Muscle of leg (tissue), 16 donors: Measurements from ENCODE around the gene PXK. TPM values are rescaled to one million over a fixed set of nuclear protein-coding genes. Genes with fewer than 3 reads are reported as not detected.
"Not testable (repeated sequence)": the region's sequence is repeated elsewhere in the genome, so short reads cannot be mapped to it uniquely, and the experiment has no call there.

Experiments
- DNase-seq: peaks from one replicate; pipeline ENCODE4 v3.0.0; 2013
- H3K27ac ChIP-seq: one replicate; pipeline ENCODE4 v1.5.1; 2013; ENCODE audit warnings: mild to moderate bottlenecking, low read length, control low read depth
- H3K27me3 ChIP-seq: one replicate; pipeline ENCODE4 v1.6.1; 2013; ENCODE audit warnings: low read length; ENCODE audit not compliant: control insufficient read depth, insufficient read depth
- H3K36me3 ChIP-seq: one replicate; pipeline ENCODE4 v1.6.1; 2013; ENCODE audit warnings: low read length; ENCODE audit not compliant: control insufficient read depth, insufficient read depth
- H3K4me1 ChIP-seq: one replicate; pipeline ENCODE4 v1.6.1; 2013; ENCODE audit warnings: low read length; ENCODE audit not compliant: control insufficient read depth, insufficient read depth
- H3K4me3 ChIP-seq: one replicate; pipeline ENCODE4 v1.5.1; 2013; ENCODE audit warnings: low read length, control low read depth
- H3K9me3 ChIP-seq: replicated peaks from 2 replicates; pipeline ENCODE4 v1.6.1; 2013; ENCODE audit warnings: low read depth, low read length; ENCODE audit not compliant: control insufficient read depth
- WGBS: methylation state at CpG from one replicate; pipeline ENCODE4 v1.1.5; 2013; ENCODE audit warnings: missing lambda C conversion rate; ENCODE audit not compliant: insufficient coverage; 5-methylcytosine and 5-hydroxymethylcytosine counted together
- long read RNA-seq, 11 donors: transcript quantifications; one replicate each; lab custom pipeline, GENCODE V29; 2026
- polyA plus RNA-seq, 8 donors: library from polyadenylated mRNA; unstranded; fragments of 120-200 nt; gene quantifications; one replicate each; pipeline versions ENCODE4 v1.2.1 to v1.2.3, GENCODE V29; 2013; ENCODE audit warnings: inconsistent platforms in 1 of 8, low replicate concordance in 1 of 8; ENCODE audit not compliant: insufficient read length in 8 of 8, insufficient read depth in 1 of 8
- total RNA-seq: library from RNA; stranded (reverse); fragments of 120-200 nt; gene quantifications from one replicate; pipeline ENCODE4 v1.2.4, GENCODE V29; 2013

PXK gene
- total RNA-seq (17.7 TPM), polyA plus RNA-seq (10 to 100 TPM; 15.9 to 19.9 (median 17.3) TPM)
- long read RNA-seq, donor 1, partial matches to known transcripts = 0 of 1 reads
- long read RNA-seq, donor 1, other reads (novel, unspliced or antisense) = 0 of 1 reads
- long read RNA-seq, donor 2, partial matches to known transcripts = 0 of 1 reads
- long read RNA-seq, donor 2, other reads (novel, unspliced or antisense) = 0 of 1 reads
- long read RNA-seq, donor 3, partial matches to known transcripts = 104 of 182 reads
- long read RNA-seq, donor 3, other reads (novel, unspliced or antisense) = 78 of 182 reads
- long read RNA-seq, donor 4, partial matches to known transcripts = 5 of 8 reads
- long read RNA-seq, donor 4, other reads (novel, unspliced or antisense) = 0 of 8 reads
- long read RNA-seq, donor 5, partial matches to known transcripts = 0 of 2 reads
- long read RNA-seq, donor 5, other reads (novel, unspliced or antisense) = 0 of 2 reads
- long read RNA-seq, donor 6 = 0 reads
- long read RNA-seq, donor 7, partial matches to known transcripts = 0 of 1 reads
- long read RNA-seq, donor 7, other reads (novel, unspliced or antisense) = 0 of 1 reads
- long read RNA-seq, donor 8, partial matches to known transcripts = 0 of 1 reads
- long read RNA-seq, donor 8, other reads (novel, unspliced or antisense) = 0 of 1 reads
- long read RNA-seq, donor 9, partial matches to known transcripts = 140 of 140 reads
- long read RNA-seq, donor 9, other reads (novel, unspliced or antisense) = 0 of 140 reads
- long read RNA-seq, donor 10, partial matches to known transcripts = 16 of 16 reads
- long read RNA-seq, donor 10, other reads (novel, unspliced or antisense) = 0 of 16 reads
- long read RNA-seq, donor 11 = 0 reads

DNA sequence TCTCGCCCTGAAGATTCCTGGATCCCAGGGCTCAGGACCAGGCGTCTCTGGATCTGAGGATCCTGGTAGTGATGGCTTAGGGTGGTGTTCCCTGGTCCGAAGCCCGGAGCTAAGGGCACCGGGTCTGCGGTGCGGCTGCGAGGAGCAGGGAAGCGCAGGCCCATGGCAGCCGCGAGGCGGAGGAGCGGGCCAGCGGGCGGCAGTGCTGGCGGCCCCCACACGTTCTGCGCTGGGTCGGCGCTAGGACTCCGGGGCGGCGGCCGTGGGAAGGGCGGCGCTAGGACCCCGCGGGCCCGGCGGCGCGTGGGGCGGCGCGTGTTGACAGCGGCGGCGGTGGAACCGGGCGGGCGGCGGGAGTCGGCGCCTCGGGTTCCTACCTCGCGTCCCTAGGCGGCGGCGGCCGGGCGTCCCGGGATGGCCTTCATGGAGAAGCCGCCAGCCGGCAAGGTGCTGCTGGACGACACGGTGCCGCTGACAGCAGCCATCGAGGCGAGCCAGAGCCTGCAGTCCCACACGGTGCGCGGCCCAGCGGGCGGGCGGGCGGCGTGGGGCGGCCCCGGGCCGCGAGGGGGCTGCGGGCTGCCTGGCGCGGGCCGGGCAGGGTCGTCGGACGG, at the start of gene PXK:
Gene PXK (plus strand): TSS at position 318 of the 614 bp plus-strand sequence. CDS start 97 bp downstream, at position 415.
- H3K27ac ChIP-seq = peak within 1 kb of the TSS; percentile 31

DNA sequence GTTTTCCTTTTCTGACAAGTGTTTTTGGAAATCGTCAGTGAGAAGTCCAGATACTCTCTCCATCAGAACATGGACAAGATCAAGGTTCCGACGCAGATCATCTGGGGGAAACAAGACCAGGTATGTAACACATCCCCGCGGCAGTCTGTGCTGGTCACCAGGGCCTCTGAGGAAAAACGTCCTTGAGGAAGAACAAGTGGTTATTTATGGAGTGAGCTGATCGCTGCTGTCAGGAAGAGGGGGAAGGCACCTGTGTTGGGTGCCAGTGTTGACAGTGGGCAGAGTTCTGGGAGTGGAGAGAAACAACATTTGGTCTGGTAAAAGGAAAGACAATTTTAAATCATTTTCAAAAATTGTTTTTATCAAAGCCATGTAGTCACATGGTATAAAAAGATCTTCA, 47.4 kb upstream of the PXK start:
- no peaks in the 10 kb centered on the region for H3K9me3 ChIP-seq
- WGBS = 67% methylated on average over 3 of the region's 7 CpGs
- DNase-seq = no peak
- no peaks in the 10 kb centered on the region for H3K27me3 ChIP-seq
- peaks cover 21% of the 10 kb centered on the region for H3K4me1 ChIP-seq
- H3K4me3 ChIP-seq = no peak overlapping the region
- H3K27ac ChIP-seq = no peak overlapping the region
- peaks cover 9% of the 10 kb centered on the region for H3K36me3 ChIP-seq

More for the DNA sequence above, at the start of gene PXK:
- DNase-seq = peak; percentile 94
- Histone ChIP-seq H3K4me1 (peaks cover 8% of the 10 kb centered on the region), H3K27me3 (no peaks in the 10 kb centered on the region), H3K9me3 (no peaks in the 10 kb centered on the region), H3K36me3 (no peaks in the 10 kb centered on the region), H3K4me3 (peak within 1 kb of the TSS; percentile 66)
- under 1% methylated on average over 71 of the region's 79 CpGs for WGBS

DNA sequence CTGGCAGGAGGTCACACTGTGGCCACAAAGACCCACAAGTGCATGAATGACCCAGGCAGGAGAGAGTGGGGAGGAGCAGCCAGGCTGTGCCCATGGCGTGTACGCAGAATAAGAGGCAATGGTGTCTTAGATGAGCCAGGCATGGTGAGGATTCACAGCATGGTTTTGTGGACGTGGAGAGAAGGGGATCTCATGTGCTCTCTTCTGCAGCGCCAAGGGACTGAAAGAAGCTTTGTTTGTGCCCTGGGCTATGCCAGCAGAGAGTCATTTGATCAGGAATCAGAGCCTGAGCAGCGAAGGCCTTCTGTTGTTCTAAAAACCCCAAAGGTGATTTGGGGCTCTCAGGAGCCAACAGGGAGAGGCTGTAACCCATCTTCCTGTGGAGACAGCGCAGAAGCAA, 45.3 kb upstream of the PXK start:
- peaks cover 21% of the 10 kb centered on the region for H3K4me1 ChIP-seq
- H3K9me3 ChIP-seq = no peaks in the 10 kb centered on the region
- H3K4me3 ChIP-seq = no peak overlapping the region
- H3K27me3 ChIP-seq = no peaks in the 10 kb centered on the region
- DNase-seq = no peak
- peaks cover 9% of the 10 kb centered on the region for H3K36me3 ChIP-seq
- 85% methylated on average over 6 of the region's 6 CpGs for WGBS
- peak overlapping the region; percentile 51 for H3K27ac ChIP-seq

DNA sequence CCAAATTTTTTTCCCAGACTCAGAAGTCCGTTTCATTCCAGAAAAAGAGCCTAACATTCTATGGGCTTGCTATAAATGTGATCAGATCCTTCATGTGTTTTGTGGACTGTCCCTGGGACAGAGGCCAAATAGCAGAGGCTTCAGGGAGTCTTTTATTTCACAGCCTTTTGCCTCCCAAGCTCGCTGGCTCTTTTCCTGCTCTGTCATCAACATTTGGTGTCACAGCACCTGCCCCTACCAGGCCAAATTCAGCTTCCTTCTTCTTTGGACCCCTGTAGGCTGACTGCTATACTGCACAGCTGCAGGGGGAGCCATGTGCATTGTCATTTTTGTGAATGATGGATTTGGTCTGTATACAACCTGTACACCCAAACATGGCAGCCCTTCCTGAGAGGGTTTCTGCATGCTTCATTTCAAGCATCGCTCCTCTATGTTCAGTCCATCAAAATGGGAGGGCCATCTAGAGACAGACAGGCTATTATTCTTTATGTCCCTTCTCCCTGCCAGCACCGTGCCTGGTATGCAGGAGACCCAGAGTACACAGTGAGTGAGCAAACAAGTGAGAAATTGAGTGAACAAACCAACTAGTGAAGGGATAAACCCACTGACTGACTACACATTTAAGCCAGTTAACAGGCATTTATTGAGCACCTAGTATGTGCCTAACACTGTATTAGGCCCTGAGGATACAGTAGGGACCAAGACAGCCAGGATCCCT, 44.5 kb upstream of the PXK start:
- H3K36me3 ChIP-seq = peaks cover 4% of the 10 kb centered on the region
- no peak overlapping the region for H3K4me3 ChIP-seq
- H3K27ac ChIP-seq = peak overlapping the region; percentile 51
- H3K4me1 ChIP-seq = peaks cover 21% of the 10 kb centered on the region
- H3K27me3 ChIP-seq = no peaks in the 10 kb centered on the region
- WGBS = 60% methylated on average over 2 of the region's 4 CpGs
- no peaks in the 10 kb centered on the region for H3K9me3 ChIP-seq
- peak; percentile 81 for DNase-seq

DNA sequence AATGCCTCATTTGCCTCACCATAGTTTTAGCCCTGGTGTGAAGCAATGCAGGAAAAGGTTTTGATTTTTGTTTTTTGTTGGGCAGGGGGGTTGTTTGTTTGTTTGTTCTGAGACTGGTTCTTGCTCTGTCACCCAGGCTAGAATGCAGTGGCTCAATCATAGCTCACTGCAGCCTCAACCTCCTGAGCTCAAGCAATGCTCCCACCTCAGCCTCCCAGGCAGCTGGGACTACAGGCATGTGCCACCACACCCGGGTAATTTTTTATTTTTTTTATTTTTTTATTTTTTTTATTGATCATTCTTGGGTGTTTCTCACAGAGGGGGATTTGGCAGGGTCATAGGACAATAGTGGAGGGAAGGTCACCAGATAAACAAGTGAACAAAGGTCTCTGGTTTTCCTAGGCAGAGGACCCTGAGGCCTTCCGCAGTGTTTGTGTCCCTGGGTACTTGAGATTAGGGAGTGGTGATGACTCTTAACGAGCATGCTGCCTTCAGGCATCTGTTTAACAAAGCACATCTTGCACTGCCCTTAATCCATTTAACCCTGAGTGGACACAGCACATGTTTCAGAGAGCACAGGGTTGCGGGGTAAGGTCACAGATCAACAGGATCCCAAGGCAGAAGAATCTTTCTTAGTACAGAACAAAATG, 43.6 kb upstream of the PXK start:
- H3K4me3 ChIP-seq, H3K27me3 ChIP-seq, DNase-seq, H3K27ac ChIP-seq, H3K9me3 ChIP-seq, H3K36me3 ChIP-seq: not testable (repeated sequence)
- H3K4me1 ChIP-seq = peaks cover 22% of the 10 kb centered on the region
- no CpG with 5 or more reads among the region's 4 CpGs for WGBS

DNA sequence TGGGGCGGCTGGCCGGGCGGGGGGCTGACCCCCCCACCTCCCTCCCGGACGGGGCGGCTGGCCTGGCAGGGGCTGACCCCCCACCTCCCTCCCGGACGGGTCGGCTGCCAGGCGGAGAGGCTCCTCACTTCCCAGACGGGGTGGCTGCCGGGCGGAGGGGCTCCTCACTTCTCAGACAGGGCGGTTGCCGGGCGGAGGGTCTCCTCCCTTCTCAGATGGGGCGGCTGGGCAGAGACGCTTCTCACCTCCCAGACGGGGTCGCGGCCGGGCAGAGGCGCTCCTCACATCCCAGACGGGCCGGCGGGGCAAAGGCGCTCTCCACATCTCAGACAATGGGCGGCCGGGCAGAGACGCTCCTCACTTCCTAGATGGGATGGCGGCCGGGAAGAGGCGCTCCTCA, 42.2 kb upstream of the PXK start:
- not testable (repeated sequence) for DNase-seq, H3K27ac ChIP-seq, H3K27me3 ChIP-seq, H3K4me3 ChIP-seq, H3K9me3 ChIP-seq, H3K36me3 ChIP-seq
- peaks cover 19% of the 10 kb centered on the region for H3K4me1 ChIP-seq
- 95% methylated on average over 8 of the region's 33 CpGs for WGBS

DNA sequence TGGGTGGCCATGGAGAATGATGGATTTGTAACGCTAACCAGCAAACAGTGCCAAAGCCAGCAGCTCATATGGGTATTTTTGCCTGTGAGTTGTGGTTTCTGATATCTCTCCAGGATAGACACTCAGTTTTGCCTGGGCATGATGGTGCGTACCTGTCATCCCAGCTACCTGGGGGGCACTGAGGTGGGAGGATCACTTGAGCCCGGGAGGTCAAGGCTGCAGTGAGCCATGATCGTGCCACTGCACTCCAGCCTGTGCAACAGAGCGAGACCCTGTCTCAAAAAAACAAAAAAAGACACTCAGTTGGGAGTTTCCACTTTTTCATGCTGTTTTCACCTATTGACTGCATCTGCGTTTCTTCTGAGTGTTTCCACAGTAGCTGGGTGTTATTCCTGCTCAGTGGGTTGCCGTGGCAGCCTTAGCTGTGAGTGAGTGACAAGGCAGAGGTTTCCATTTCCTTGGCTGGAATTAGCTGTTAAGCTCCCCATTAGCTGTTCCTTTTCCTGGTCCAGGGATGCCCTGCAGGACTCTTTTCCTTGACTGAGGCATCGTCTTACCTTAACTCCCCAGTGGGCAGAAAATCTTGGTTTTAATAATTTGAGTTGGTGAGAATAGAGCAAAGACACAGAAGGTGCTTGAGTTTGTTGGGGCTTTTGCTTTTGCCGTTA, 40.9 kb upstream of the PXK start:
- H3K4me1 ChIP-seq = peaks cover 25% of the 10 kb centered on the region
- DNase-seq = no peak
- H3K4me3 ChIP-seq = no peak overlapping the region
- no peak overlapping the region for H3K27ac ChIP-seq
- WGBS = 78% methylated on average over 6 of the region's 9 CpGs
- no peaks in the 10 kb centered on the region for H3K36me3 ChIP-seq
- peaks cover 3% of the 10 kb centered on the region for H3K9me3 ChIP-seq
- no peaks in the 10 kb centered on the region for H3K27me3 ChIP-seq

DNA sequence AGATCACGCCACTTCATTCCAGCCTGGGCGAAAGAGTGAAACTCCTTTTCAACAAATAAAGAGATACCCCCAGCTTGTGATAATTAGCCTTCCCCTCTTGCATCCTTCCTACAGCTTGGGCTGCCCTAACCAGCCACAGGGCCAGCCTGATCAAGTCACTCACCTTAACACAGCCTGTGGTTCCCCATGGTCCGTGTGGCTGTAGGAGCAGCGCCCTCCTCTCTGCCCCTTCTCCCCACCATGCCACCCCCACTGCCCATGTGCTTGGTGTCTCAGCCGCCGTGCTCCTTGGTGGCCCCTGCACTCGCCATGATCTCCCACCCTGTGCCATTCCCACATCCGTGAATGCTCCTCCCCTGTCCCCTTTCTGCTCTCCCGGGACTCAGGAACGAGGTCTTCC, 39.8 kb upstream of the PXK start:
- peaks cover 3% of the 10 kb centered on the region for H3K9me3 ChIP-seq
- DNase-seq = no peak
- no peaks in the 10 kb centered on the region for H3K36me3 ChIP-seq
- no peak overlapping the region for H3K27ac ChIP-seq
- no peak overlapping the region for H3K4me3 ChIP-seq
- no peaks in the 10 kb centered on the region for H3K27me3 ChIP-seq
- 85% methylated on average over 9 of the region's 10 CpGs for whole genome bisulfite sequencing
- peaks cover 16% of the 10 kb centered on the region for H3K4me1 ChIP-seq

DNA sequence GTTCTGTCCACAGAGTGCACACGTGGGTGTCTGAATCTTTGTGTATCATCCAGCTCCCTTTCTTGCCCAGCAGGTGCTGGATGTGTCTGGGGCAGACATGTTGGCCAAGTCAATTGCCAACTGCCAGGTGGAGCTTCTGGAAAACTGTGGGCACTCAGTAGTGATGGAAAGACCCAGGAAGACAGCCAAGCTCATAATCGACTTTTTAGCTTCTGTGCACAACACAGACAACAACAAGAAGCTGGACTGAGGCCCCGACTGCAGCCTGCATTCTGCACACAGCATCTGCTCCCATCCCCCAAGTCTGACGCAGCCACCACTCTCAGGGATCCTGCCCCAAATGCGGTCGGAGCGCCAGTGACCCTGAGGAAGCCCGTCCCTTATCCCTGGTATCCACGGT, 39.2 kb upstream of the PXK start:
- H3K27me3 ChIP-seq = peaks cover 3% of the 10 kb centered on the region
- peaks cover 3% of the 10 kb centered on the region for H3K9me3 ChIP-seq
- no peak for DNase-seq
- no peaks in the 10 kb centered on the region for H3K36me3 ChIP-seq
- 73% methylated on average over 4 of the region's 9 CpGs for WGBS
- peaks cover 10% of the 10 kb centered on the region for H3K4me1 ChIP-seq
- no peak overlapping the region for H3K4me3 ChIP-seq
- no peak overlapping the region for H3K27ac ChIP-seq
